NCI-H1930 (cell line): ENCODE results near the gene EHBP1.
"Not testable (repeated sequence)": the region's sequence is repeated elsewhere in the genome, so short reads cannot be mapped to it uniquely, and the experiment has no call there.

ENCODE experiments used
- DNase-seq, 2 experiments: peaks; one replicate each; lab custom pipeline; 2025; lab: John Stamatoyannopoulos, UW

Gene EHBP1

DNA sequence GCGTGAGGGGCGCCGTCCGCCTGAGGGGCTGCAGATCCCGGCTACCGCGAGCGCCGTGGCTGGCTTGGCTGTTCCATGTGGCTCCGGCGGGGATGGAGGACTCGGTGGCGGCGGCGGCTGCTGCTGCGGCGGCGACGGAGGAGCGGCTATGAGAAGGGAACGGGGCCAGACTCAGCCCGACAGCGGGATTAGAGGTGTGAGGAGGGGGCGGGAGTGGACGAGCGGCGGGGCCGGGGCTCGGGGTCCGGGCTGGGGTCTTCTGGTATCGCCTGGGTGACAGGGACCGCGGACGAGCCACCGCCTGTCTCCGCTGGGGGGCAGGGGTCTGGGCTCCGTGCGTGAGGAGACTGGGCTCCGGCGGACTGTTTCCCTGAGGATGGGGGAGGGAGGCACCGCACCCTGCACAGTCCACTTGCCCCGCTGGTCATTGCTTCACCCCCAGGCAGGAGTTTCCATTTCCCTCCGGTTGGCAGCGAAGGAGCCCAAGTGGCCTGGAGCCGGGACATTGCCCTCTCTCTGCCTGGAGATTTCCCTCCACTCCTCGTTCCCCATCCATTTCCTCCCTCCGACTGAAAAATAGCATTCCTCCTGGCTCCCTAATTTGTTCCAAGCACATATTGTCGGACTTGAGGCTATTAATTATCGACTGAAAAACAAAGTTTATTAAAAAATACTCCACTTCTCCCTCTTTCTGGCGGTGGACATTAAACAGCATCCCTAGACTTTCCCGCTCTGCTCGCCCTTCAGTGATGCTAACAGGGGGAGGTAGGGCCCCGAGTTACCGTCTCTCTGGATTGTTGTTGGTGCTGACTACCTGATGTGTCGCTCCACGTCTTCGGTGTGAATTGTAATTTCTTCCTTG lies 577 bp downstream of the EHBP1 start:
- DNase-seq, result peak; percentile 35 to 62

DNA sequence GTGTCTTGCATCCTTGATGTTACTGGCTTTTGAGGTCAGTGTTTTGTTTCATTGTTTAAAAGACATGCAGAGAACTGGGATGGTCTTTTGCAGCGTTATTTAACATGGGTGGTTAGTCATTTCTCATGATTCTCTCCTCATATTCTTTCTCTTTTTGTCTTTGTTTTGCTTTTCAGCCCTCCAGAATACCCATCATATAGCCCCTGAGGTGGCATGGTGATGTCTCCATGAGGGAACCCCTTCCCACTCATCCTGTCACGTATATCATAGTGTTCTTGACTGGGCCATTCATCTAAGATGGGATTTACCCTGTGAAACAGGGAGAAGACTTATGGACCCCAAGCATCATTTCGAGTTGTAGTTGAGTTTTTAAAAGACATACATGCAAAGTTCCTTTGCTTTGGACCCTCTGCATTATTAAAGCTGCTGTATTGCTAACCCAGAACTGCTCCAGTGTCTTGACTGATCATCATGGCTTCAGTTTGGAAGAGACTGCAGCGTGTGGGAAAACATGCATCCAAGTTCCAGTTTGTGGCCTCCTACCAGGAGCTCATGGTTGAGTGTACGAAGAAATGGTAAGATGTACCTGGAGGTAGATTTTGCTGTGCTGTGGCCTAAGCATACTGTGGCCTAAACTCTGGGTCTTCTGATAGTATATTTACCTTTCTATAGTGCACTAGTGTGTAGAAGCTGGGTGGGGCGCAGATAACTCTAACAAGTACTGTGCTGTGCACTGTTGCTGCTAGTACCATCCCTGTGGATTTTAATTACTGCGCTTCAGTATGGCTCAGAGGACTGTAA lies 1.4 kb downstream of the EHBP1 start:
- no peak for DNase-seq

DNA sequence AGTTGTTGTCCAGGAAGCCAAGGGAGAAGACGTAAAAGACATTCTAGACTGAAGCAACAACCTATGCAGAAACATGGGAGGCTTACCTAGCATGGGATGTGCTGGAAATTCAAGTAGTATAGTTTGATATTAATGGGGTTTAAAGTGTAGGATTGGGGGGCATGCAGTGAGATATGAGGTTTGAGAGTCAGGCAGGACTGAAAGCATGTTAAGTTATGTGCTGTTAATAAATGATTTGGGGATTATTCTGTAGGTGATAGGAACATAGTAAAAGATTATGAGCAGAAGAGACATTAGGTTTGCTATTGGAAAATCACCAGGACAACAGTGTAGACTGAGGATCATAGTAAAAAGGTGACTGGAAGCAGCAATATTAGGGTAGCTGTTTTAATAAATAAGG lies 3.2 kb downstream of the EHBP1 start:
- no peak for DNase-seq

DNA sequence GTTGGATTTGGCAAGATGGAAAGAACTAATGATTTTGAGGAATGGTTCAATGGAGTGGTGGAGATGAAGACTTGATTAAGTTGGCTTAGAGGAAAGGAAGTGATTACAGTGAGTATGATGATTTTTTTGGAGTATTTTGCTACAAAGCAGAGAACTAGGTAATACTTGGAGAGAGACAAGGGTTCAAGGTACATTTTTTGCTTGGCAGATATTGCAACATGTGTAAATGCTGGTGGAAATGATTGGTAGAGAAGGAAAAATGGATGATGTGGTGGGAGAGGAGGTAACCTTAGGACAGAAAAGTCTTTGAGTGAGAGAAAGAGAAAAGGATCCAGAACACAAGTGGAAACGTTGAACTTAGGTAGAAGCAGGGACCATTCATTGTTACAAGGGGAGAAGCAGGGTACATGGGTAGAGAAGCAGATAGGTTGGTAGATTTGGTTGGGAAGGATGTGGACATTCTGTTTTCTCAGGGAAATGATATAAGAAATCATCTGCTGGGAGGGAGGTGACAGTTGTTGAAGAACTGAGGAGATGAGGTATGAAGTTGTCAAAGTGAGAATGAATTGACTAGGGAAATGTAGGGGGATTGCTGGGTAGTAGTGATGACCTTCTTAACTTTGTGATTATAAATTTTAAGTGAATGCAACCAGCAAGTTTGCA lies 6.5 kb downstream of the EHBP1 start:
- DNase-seq, result no peak

DNA sequence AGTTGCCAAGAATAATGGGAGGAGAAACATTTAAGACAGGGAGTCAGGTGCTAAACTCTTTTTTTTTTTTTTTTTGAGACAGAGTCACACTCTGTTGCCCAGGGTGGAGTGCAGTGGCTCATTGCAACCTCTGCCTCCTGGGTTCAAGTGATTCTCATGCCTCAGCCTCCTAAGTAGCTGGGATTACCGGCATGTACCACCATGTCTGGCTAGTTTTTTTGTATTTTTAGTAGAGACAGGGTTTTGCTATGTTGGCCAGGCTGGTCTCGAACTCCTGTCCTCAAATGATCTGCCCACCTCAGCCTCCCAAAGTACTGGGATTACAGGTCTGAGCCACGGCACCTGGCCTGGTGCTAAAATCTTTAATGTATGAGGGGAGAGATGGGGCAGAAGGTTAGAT lies 7.7 kb downstream of the EHBP1 start:
- DNase-seq, result not testable (repeated sequence)

DNA sequence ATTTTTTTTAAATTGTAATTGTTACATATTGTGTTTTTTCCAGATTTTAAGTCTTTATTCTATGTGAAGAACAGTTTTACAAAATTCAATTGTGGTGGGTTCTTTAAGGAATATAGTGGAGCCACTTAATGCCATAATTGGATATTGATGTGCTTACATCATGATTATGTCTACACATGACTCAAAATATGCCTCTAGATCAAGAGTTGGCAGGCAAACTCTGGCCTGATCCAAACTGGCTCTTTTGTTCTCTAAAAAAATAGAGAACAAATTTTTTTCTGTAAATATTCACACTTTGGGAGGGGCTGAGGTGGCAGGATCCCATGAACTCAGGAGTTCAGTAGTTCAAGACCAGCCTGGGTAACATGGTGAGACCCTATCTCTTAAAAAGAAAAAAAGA lies 8.3 kb downstream of the EHBP1 start:
- no peak for DNase-seq

DNA sequence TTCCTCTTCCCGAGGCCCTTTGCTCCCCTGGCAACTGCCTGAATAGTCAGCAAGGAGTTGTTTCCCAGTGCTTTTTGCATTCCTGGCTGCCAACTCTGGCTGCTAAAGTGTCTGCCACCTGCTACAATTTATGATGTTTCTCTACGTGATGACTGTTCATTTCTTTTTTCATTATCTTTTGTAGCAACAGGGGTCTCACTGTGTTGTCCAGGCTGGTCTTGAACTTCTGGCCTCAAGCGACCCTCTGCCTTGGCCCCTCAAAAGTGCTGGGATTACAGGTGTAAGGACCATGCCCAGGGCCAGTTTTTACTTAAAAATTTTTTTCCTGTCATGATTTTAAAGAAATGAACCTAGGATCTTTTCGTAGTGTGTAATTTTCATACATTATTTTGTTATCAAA lies 11.3 kb downstream of the EHBP1 start:
- no peak for DNase-seq

DNA sequence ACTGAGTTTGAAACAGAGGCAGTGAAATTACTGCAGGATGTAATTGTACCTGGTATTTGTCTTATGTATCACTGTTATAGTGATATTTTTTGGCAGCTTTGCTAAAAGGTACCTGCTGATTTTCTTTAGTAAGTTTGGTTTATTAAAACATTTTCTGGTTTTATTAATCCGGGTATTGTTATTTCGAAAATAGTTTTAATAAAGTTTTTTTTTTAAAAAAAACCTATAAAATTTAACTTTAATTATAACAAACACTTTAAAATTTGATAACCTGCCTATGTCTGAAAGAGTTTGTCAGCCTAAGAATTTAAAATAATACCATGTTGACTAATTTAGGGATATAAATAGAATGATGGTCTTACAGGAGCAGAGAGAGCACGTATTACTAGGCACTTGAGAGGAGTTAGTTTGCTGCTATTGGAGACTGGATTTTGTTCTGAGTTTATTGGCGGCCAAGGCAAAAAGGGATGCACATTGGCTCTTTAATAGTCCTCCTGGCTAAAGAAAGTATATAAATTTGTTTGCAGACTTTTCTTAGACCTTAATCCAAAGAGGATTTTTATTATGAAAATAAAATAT lies 12.1 kb downstream of the EHBP1 start:
- DNase-seq, result no peak

DNA sequence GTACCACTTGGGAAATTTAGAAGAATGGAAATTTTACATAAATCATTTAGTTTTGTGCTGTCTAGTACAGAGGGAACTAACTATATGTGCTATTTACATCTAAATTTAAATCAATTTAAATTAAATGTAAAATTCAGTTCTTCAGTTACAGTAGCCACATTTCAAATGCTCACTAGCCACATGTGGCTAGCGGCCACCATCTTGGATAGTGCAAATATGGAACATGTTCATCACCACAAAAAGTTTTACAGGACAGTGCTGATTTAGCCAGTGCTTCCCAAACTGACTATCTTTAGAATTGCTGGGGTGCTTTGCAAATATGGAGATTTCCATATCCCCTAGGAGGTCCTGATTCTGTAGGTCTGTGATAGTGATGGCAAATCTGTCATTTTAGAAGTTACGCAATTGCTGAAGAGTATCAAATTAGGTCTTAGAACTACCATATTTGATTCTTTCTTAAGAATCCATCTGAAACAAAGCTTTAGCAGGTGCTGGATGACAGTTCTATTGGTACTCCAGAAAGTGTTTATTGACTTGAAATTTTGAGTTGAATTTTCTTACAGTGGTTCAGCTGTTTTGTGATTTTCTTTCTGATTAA lies 12.8 kb downstream of the EHBP1 start:
- DNase-seq, result no peak

DNA sequence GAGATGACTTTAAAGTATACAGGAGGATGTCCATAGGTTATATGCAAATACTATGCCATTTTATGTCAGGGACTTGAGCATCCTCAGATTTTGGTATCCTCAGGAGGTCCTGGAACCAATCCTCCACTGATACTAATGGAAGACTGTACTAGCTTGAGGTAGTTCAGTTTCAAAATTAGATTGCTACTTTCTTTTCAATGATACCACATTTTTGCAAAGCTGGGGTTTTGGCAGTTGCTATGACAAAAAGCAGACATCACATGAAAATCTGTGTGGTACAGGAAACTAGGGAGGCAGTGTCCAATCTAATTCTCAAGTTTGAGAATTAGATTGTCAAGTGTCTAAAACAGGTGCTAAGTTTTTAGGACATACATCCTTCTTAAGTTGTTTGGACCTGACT lies 14.2 kb downstream of the EHBP1 start:
- no peak for DNase-seq

DNA sequence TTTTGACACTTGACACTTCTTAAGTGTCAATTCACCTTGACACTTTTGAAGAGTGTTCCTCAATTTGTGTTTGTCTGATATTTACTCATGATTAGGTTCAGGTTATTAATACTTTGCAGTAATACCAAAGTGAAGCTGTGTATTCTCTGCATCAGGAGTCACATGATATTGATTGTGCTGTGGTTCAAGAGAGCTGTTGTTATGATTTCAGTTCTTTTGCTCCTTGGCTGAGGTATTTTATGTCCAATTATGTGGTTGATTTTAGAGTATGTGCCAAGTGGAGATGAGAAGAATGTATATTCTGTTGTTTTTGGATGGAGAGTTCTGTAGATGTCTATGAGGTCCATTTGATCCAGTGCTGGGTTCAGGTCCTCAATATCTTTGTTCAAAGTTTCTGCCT lies 17.2 kb downstream of the EHBP1 start:
- no peak for DNase-seq

DNA sequence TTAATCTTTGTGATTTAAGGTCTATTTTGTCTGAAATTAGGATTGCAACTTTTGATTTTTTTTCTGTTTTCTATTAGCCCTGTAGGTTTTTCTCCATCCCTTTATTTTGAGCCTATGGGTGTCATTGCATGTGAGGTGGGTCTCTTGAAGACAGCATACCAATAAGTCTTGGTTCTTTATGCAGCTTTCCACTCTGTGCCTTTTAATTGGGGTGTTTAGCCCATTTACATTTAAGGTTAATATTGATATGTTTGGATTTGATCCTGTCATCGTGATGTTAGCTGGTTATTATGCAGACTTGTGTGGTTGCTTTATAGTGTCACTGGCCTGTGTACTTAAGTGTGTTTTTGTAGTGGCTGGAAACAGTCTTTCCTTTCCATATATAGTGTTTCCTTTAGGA lies 17.7 kb downstream of the EHBP1 start:
- DNase-seq, result no peak

DNA sequence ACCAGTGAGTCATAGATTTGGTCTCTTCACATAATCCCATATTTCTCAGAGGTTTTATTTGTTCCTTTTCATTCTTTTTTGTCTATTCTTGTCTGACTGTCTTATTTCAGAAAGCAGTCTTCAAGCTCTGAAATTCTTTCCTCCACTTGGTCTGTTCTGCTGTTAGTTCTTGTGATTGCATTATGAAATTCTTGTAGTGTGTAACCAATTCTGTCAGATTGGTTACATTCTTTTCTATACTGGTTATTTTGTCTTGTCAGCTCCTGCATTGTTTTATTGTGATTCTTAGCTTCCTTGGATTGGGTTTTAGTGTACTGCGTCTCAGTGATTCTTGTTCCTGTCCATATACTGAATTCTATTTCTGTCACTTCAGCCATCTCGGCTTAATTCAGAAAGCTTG lies 18.6 kb downstream of the EHBP1 start:
- DNase-seq, result no peak

DNA sequence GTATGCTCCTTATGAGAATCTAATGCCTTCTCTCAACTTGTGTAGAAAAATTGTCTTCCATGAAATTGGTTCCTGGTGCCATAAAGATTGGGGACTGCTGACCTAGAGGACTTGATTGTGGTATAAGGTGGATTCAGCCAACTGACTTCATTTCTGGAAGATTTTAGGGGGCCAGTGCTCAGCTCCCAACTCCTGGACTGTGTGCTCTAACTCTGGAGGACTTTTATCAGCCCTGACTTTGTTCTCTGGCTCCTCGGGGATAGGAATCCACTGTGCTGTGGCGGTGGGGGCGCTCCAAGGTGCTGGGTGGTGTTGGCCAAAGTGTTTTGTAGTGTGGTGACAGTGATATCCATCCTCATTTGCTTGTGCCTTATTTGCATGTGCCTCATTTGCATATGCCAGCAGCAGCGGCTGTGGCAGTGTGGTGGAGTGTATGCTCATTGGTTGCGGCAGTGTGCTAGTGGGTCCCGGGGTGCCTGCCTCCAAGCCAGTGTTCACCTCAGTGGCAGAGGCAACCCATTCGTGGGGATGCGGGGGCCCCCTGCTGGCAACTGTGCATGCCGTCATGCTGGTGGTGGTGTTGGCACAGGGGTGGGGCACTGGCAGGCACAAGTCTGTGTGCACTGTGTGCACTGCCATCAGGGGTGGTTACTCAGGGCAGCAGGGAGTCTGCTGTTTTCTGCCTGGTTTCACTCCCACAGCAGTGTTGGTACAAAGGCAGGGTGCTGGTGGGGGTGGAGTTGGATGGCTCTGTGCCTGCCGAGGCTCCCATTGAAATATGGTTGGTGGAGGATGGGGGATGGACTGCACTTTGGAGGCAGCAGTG lies 19.6 kb downstream of the EHBP1 start:
- no peak for DNase-seq

DNA sequence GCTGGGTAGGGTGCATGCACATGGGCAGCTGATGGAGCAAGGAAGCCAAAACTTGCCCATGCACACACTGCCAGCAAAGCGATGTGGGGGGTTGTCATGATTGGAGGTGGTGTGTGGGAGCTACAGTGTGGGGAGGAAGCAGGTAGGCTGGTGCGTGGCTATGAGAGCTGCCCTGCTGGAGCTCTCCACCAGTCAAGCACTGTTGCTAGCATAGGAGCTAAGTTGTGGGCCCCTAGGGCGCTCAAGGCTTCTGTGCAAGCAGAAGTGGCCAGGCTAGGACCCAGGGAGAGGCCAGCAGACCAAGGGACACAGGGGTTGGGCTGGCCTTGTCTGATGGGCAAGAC lies 20.2 kb downstream of the EHBP1 start:
- DNase-seq, result no peak

DNA sequence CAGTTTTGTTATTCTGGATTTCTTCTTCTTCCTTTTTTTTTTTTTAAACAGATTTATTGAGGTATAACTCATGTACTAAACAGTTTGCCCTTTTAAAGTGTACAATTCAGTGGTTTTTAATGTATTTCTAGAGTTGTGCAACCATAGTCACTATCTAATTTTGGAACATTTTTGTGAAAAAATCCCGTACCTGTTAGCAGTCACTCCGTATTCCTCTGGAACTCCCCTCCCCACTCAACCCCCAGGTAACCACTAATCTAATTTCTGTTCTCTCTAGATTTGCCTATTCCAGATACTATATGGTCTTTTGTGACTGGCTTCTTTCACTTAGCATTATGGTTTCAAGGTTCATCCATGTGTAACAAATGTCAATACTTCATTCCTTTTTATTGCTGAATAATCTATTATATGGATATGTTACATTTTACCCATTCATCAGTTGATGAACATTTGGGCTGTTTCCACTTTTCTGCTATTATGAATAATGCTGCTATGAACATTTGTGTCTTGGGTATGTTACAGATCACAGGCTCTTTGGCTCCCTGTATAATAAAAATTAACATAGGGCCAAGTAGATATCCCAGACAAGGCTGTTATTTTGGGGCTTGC lies 21.9 kb downstream of the EHBP1 start:
- no peak for DNase-seq

DNA sequence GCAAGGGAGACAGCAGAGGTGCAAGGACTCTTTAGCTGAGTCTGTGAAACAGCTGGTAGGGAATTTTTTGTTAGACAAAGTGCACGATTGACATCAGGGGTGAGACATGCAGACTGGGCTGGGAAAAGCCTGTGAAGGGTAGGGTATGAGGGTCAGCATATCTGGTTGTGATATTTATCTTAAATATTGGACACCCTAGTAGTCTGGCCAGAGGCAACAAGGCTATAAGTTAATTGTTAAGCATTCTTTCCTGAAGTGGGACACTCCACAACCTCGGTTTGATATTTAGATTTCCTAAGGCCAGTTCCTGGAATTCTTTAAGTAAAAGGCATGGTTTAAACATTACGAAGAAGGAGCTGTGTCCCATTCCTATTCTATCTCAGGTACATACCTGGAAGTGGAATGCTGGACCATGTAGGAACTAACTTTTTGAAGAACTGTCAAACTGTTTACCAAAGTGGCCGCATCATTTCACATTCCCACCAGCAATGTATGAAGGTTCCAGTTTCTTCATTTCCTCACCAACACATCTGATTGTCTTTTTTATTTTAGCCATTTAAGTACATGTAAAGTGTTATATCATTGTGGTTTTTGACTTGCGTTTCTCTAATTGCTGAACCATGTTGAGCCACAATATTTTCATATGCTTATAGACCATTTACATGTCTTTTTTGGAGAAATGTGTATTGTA lies 22.5 kb downstream of the EHBP1 start:
- DNase-seq, result no peak

DNA sequence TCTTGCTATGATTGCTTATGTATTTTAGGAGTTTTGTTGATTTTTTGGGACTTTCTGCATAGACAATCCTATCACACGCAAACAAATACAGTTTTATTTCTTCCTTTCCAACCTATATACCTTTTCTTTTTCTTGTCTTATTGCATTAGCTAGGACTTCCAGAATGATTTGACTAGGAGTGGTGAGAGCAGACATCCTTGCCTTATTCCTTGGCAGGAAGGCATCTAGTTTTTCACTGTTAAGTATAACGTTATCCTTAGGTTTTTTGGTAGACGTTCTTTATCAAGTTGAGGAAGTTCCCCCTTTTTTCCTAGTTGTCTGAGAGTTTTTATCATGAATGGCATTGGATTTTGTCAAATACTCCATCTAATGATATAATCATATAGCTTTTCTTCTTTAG lies 25.8 kb downstream of the EHBP1 start:
- no peak for DNase-seq

DNA sequence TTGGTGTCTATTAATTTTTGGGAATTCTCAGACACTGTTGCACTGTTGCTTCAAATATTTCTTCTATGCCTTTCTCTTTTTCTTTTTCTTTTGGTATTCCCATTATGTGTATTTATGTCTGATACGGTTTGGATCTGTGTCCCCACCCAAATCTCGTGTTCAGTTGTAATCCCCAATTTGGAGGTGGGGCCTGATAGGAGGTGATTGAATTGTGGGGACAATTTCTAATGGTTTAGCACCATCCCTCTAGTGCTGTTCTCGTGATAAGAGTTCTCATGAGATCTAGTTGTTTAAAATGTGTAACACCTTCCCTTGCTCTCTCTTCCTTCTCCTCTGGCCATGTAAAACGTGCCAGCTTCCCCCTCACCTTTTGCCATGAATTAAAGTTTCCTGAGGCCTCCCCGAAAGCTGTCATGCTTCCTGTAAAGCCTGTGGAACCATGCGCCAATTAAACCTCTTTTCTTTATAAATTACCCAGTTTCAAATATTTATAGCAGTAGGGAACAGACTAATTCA lies 26.8 kb downstream of the EHBP1 start:
- no peak for DNase-seq

DNA sequence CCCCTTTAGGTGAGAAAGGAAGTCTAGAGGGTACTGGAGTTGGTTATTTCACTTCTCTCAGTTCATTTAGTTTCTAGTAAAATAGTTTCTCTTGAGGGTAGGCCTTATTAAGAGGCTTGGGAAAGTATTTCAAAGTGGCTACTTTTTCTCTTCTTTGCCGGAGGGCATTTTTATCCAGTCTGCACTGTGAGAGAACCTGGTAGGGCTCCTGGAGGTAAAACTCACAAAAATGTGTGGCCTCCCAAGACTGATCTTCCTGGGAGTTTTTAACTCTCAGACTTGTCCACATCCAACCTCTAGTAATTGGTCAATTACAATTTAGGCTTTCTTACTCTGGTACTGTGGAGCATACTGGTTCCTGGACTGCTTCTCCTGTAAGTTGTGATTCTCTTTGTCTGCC lies 28.0 kb downstream of the EHBP1 start:
- DNase-seq, result no peak
